ENCODE results near the gene TAF9.
"Not testable (repeated sequence)": the region's sequence is repeated elsewhere in the genome, so short reads cannot be mapped to it uniquely, and the experiment has no call there.

Gene TAF9

GRCh38 chr5:69335341-69335935 is 33.9 kb downstream of the TAF9 start:
- no peak for DNase-seq (ENCODE audit: low read depth)

DNA sequence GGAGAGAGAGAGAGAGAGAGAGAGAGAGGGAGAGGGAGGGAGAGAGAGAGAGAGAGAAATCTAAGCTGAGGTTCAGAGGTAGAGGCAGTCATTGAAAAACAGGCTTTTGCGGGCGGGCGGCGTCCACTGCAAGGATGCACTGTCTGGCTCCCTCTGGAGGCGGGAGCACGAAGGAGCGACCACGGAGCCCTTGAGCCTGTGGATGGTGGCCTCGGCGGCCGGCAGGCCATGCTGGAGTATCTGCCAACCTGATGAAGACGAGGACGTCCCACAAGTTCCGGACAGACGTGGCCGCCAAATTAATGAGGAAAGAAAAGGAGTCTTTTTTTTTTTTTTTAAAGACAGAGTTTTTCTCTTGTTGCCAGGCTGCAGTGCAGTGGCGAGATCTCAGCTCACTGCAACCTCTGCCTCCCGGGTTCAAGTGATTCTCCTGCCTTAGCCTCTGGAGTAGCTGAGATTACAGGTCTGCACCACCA is 34.5 kb downstream of the TAF9 start:
- DNase-seq (ENCODE audit: low read depth): peak; percentile 47

GRCh38 chr5:69333668-69334315 is 35.5 kb downstream of the TAF9 start:
- DNase-seq (ENCODE audit: low read depth): not testable (repeated sequence)

DNA sequence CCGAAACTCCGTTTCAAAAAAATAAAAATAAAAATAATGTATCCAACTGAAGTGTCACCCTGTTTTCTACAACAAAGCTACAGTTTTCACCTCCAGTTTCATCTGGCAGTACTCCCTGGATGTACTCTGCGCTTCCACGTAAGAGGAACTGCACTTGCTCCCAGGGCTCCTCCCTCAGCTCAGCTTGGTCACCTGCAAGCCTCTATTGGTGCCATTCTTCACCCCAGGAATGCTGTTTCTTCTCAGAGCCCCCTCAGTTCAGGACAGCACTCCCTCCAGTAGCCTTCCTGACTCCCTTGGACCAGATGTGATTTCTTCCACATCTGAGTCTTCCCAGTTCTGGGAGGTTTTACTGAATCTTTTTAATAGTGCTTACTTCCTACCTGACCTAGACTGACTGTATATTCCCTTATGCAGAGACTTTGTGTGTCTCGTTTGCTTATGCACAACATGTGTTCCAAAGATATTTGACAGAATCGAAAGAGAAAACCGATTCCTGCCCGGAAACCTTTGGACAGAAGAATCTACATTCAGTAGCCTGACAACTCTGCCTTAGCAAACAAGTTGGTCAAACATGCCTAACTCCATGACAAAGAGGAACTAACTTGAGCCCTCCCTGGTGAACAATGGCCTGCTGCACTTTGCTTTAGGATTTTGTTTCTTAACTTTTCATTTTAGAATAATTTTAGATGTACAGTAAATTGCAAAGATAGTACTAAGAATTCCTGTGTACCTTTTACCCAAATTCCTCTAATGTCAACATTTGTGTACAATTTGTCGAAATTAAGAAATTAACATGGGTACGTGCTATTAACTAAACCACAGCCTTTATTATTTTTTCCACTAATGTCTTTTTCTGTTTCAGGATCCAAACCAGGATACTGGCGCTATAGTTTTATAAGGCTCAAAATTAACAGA is 37.5 kb downstream of the TAF9 start:
- DNase-seq (ENCODE audit: low read depth): no peak

DNA sequence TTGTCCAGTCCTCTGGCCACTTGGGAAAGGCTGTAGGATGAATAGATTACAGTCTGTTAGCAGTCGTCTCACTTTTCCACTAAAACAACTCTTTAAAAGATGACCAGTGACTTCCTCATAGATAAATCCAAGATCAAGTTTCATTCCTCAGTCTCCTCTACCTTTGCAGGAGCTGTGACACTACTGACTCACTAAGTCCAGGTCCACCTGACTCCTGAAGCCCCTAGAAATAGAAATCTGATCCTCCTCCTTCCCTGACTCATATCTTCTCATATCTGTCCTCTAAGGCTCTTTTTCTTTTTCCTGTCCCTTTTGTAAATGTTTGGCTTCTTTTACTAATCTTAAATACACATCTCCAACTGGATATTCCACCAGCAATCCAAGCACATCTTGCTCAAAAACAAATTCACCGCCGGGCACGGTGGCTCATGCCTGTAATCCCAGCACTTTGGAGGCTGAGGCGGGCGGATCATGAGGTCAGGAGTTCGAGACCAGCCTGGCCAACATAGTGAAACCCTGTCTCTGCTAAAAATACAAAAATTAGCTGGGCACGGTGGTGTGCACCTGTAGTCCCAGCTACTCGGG is 39.3 kb downstream of the TAF9 start:
- DNase-seq (ENCODE audit: low read depth): no peak

DNA sequence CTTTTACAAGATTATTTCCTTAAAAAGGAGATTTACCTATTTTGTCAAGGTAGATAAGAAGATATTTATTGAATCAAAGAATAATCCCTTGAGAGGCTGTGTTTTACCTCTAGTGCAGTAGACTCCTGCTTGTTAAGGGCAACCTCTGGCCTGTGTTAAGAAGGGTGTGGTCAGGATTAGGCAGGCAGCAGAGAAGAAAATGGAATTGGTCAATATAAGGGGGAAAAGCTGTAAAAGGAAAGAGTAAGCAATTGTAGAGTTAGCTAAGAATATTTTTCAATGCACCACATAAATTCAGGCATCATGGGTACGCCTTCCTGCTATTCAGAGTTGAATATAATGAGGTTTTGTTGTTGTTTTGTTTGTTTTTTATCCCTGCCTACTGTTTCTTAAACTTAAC is 43.0 kb downstream of the TAF9 start:
- DNase-seq (ENCODE audit: low read depth): no peak

GRCh38 chr5:69317391-69317790 is 51.9 kb downstream of the TAF9 start:
- DNase-seq (ENCODE audit: low read depth): no peak

- no peak for DNase-seq (ENCODE audit: low read depth)
These were observed 53.3 kb downstream of the TAF9 start for GRCh38 chr5:69315972-69316371.
